ENCODE measurements around the gene GOLGA3.
"Not testable (repeated sequence)": the region's sequence is repeated elsewhere in the genome, so short reads cannot be mapped to it uniquely, and the experiment has no call there.

The GOLGA3 gene

DNA sequence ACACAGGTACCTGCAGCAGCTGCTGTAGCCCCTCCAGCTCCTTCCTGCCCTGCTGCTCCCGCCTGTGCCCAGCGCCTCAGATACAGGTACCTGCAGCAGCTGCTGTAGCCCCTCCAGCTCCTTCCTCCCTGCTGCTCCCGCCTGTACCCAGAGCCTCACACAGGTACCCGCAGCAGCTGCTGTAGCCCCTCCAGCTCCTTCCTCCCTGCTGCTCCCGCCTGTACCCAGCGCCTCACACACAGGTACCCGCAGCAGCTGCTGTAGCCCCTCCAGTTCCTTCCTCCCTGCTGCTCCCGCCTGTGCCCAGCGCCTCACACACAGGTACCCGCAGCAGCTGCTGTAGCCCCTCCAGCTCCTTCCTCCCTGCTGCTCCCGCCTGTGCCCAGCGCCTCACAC lies 52.4 kb downstream of the GOLGA3 start:
- DNase-seq (ENCODE audit: low read depth) = not testable (repeated sequence)

GRCh38 chr12:132775502-132776229 lies 53.0 kb downstream of the GOLGA3 start:
- no peak for DNase-seq (ENCODE audit: low read depth)

GRCh38 chr12:132774646-132775275 lies 53.9 kb downstream of the GOLGA3 start:
- no peak for DNase-seq (ENCODE audit: low read depth)

DNA sequence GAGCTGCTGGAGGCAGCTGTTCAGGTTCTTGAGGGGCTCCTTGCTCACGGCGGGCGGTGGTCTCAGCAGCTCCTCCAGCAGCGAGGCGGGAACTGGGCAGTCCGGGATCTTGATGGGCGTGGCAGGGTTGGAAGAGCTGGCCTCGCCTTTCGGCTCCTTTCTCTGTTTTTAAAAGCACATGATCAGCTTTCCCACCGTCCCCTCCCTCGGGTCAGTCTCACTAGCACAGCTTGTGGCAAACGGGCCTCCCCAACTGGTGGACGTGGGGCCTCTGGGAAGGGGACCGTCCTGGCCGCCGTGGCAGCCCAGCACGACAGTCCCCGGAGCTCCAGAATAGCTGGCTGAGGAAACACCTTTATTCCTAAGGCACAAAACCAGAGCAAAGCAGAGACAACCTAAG lies 54.5 kb downstream of the GOLGA3 start:
- no peak for DNase-seq (ENCODE audit: low read depth)

DNA sequence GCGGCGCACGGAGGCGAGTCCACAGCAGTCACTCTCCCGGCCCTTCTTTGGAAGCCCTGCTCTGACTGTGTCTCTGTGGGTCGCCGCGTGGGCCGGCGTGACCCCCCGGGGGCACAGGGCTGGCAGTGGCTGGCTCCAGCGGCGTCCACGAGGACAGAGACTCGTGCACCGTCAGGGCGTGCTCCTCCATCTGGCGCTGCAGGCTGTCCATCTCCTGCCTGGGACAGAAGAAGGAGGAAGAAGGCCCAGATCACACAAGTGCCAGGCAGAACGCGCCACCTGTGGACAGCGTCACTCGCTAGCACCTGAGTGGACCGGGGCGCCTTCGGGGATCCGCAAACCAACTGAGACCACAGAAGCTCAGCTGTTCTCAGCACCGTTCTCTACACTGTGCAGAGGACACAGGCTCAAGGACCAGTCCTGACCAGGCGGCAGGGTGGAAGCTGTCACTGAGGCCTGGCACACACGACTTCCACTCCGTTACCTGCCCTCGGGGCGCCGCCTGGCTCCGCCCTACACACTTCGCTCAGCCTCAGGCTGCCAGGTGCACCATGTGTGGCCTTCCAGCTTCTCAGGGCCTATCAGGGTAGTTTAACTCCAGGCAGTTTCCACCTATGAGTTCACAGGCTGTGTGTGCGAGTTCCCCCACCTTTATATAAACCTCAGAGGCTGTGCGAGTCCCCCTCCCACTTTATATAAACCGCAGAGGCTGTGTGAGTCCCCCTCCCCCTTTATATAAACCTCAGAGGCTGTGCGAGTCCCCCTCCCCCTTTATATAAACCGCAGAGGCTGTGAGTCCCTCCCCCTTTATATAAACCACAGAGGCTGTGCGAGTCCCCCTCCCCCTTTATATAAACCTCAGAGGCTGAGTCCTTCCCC lies 55.4 kb downstream of the GOLGA3 start:
- DNase-seq (ENCODE audit: low read depth) = no peak

GRCh38 chr12:132772606-132773005 lies 56.1 kb downstream of the GOLGA3 start:
- DNase-seq (ENCODE audit: low read depth) = no peak

DNA sequence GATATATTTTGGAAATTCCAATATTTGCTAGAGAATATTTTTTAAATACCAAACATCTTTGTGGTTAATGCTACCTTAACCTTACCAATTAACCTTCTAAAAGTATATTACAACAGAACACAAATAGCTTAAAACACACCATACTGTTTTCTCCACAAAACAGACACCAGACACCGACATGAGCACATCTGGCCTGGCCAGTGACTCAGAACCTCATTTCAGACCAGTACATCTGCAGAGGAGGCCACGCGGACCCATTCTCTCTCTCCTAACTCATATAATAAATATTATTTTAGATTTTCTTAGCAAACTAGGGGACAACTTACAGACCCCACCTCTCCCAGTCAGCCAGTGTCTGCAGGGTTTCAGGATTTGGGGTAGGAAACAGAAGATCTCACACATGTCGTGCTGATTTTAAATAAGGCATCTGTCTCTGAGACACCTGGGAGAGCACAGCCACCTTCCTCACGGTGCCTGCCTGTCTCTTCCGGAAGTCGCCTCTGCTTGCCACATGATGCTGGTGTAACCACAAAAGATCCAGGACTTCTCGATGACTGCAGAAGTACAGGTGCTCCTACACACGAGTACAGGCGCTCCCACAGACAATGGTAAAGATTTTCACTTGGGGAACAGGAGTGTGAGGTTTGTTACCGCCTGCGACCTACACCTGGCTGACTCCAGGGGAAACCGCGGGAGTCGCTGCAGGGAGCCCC lies 57.4 kb downstream of the GOLGA3 start:
- no peak for DNase-seq (ENCODE audit: low read depth)

DNA sequence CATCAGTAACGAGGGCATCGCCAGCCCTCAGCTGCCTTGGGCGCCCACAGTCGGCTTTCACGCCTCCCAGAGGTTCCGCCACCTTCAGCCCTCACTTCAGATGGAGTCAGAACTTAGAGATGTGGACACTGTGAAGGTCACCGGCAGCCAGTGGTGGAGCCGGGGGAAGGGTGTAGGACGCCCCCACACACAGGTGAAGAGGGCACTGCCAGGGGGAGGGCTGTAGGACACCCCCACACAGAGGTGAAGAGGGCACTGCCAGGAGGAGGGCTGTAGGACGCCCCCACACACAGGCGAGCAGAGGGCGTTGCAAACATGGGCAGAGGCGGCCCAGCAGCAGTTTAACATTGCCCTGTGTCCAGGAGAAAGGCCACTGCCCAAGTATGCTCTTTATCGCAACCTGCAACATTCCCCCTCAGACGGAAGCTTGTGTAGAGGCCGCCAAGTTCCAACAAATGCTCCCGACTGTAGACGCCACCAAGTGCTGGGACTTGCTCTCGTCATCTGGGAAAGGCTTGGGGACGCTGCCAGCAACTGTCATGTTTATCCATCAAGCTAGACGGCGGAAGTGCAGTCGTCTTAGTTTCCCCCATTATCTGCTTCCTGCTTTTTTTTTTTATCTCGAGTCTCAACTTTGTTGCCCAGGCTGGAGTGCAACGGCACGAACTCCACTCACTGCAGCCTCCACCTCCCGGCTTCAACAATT lies 62.1 kb downstream of the GOLGA3 start:
- no peak for DNase-seq (ENCODE audit: low read depth)

- DNase-seq (ENCODE audit: low read depth) = no peak
Observed at GRCh38 chr12:132765361-132765760, 63.3 kb downstream of the GOLGA3 start.

DNA sequence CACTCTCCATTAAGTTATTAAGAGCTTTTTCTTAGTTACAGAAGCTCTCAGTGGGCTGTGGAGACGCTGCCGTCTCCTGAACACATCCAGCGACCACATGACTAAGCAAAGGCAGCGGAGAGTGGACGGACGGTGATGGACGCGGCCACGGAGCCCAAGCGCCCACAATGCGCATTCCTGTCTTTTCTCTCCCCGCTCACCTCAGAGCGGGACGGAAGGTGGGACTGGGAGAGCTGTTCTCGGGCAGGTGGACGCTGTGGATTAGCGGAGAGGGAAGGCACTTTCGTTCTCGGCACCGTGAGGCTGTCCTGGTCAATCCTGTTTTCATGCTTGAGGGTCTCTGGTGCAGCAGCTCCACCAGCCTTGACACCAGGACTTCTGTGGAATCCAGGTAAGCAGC lies 64.4 kb downstream of the GOLGA3 start:
- no peak for DNase-seq (ENCODE audit: low read depth)

DNA sequence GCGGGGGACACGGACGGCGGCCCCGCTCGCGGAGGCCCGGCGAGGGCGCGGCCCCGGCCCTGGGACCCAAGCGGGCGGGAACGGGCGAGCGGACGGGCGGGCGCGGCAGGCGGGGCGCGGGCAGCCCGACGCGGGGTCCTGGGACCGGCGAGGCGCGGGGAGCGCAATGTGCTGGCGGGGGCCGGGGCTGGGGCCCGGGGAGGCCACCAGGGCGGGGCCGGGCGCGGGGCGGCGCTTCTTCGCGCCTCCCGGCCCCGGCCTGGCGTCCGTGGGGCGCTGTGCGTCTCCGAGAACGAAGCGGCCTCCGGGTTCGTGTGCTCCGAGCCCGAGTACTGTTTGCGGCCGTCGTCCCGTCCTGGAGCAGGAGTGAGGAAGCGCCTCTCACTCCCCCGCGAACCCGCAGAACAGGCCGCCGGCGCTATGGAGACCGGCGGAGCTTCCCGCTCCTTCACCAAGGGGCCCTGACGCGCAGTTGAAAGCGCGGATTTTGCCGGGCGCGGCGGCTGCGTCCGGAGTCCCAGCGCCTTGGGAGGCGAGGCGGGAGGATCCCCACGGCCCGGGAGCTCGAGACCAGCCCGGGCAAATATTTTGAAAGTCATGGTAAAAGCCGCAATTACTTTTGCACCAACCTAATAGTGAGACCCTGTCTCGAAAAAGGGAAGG lies 66.6 kb downstream of the GOLGA3 start:
- DNase-seq (ENCODE audit: low read depth) = peak; percentile 91

GRCh38 chr12:132761032-132761920 lies 67.4 kb downstream of the GOLGA3 start, which contains the start of gene ANKLE2:
ANKLE2 (minus strand) TSS chr12:132761832; CDS start chr12:132761798, 34 bp downstream.
- DNase-seq (ENCODE audit: low read depth) = peak; percentile 71

- no peak for DNase-seq (ENCODE audit: low read depth)
Observed at GRCh38 chr12:132759359-132759758, 69.3 kb downstream of the GOLGA3 start.

GRCh38 chr12:132758825-132759224 lies 69.8 kb downstream of the GOLGA3 start:
- not testable (repeated sequence) for DNase-seq (ENCODE audit: low read depth)

DNA sequence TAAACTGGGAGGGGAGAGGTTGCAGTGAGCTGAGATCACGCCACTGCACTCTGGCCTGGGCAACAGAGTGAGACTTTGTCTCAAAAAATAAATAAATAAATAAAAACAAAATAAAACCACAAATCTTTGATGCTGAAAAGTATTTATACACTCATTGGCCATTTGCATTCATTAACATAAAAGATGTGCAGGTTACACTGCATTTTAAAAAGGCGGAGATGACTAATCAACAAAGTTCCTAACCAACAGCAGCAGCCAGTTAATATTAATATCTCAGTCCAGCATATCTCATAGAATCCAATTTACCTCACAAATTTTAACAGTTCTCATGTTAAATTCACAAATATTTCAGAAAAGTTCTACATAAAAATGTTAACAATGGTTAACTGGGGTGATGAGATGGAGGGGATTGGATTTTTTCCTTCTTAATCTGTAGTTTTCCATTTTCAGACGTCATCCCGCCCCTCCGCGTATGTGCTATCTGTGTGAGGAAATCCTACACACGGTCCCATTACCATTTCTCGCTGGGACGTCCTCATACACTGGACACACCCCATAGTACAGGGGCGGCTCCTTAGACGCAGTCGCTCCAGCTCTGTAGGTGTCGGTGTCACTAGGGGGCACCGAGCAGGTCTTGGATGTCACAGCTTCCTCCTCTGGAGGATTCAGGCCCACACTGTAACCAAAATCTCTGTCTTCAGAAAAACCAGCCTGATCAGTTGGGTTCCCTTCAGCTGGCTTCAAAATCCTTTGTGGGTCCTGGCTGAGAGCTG lies 74.3 kb downstream of the GOLGA3 start:
- no peak for DNase-seq (ENCODE audit: low read depth)

GRCh38 chr12:132753670-132754069 lies 75.0 kb downstream of the GOLGA3 start:
- DNase-seq (ENCODE audit: low read depth) = not testable (repeated sequence)

DNA sequence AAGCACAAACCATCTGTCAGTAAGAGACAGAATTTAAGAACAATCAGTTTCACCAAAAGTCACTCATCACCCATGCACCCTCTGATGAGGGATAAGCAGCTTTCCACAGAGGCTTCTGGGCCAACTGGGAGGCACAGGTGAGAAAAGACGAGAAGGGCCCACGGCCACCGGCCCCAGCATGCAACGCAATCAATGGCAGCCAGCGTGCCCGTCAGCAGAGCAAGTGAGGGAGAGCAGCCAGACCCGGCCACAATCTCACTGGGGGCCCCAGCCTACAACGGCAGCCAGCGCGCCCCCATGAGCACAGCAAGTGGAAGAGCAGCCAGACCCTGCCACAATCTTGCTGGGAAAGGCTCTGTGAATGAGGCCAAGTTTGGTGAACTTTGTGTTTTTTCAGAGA lies 80.3 kb downstream of the GOLGA3 start:
- no peak for DNase-seq (ENCODE audit: low read depth)

- no peak for DNase-seq (ENCODE audit: low read depth)
Observed at GRCh38 chr12:132747896-132748295, 80.8 kb downstream of the GOLGA3 start.

DNA sequence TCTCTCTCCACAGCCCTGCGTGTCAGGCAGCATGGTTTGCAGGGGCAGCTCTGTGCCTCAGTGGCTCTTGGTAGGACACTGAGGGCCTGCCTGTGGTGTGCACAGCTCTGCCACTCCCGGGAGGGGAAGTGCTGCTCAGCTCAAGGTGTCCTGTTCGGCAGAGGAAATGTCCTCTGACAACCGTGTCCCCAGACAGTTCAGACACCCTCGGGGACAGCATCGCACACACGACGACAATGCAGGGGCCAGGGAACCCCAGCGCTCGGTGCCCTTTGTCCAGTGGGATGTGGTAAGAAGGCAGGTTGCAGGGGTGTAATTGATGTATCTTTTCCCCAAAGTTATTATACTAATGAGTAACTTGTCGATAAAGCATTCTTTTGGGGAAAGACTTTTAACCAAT lies 81.3 kb downstream of the GOLGA3 start:
- no peak for DNase-seq (ENCODE audit: low read depth)
